ENCODE data around the gene PRKCE.

PRKCE gene

GRCh38 chr2:46098621-46099062 lies 447.2 kb downstream of the PRKCE start:
- DNase-seq = no peak

DNA sequence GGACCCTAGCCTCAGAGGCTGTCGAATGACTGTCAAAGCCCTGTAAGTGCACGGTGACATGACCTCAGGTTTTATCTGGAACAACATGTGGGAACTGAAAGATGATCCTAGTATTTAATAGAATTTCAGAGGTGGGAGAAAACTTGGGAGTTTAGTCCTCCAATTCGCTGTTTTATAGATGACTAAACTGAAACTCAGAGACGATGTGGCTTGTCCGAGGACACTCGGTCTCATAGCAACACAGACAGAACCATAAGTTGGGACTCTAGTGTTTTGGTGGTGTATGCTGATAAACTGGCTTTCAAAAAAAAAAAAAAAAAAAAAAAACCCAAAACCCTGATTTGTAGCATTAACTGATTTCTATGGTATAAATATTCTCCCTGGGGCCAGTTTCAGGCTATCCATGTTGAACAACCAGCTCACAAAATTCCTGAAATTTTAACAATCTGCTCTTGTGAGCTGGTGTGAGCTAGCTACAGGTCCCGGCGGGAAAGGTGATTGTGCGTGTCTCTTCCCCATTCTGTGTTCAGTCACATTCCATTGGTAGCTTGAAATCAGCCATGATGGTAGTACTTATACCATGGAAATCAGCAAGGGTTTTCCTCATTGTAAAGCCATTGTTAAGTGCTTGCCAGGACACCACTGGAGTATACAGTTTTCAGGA lies 450.2 kb downstream of the PRKCE start:
- DNase-seq = no peak

DNA sequence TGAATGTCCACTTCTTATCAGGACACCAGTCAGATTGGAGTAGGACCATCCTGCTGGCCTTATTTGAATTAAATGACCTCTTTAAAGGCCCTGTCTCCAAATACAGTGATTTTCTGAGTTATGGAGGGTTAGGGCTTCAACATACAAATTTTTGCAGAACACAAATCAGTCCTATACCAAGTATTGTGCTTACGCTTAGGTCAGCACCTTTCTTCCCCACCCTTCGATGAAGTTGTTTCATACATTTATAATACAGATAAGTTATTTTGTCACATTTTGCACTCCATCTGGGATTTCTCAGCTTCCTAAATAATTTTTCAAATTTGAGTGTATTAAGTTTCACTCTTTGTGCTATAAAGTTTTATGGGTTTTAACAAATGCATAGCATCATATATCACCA lies 455.2 kb downstream of the PRKCE start:
- no peak for DNase-seq

DNA sequence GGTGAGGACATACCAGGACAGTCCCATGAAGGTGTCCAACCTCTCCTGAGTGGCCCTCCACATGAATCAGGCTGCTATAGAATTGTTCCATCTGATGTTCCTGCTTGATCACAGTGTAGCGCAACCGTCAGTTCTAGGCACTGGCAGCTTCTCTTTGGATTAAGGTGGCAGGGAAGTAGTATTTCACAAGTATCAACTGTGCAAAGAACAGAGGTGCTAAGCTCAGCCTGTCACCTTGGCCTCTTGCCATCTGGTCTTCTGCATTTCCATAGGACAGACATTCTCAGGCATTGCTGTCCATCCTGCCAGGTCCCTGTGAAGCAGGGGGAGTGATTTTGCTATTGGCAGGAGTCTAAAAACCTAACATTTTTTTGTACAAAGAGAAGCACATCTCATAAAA lies 463.5 kb downstream of the PRKCE start:
- no peak for DNase-seq

GRCh38 chr2:46116150-46116549 lies 464.7 kb downstream of the PRKCE start:
- no peak for DNase-seq

GRCh38 chr2:46116553-46116991 lies 465.1 kb downstream of the PRKCE start:
- DNase-seq = no peak

DNA sequence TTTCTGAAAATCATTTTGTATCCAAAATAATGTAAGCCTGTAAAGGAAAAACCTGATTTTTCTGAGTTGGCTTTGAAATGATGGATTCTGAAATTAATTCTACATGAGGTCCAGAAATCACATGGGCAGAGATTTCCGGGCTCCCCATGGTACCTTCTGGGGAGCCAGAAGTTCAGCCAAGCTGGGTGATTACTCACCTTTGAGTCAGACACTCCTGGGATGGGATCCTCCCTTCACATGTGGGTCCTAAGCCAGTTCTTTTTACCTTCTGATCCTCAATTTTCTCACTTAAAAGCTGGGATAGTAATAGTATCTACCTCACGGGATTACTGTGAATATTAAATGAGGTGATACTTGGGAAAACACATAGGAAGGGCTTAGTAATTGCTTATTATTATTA lies 465.9 kb downstream of the PRKCE start:
- no peak for DNase-seq

GRCh38 chr2:46117994-46118393 lies 466.5 kb downstream of the PRKCE start:
- no peak for DNase-seq

DNA sequence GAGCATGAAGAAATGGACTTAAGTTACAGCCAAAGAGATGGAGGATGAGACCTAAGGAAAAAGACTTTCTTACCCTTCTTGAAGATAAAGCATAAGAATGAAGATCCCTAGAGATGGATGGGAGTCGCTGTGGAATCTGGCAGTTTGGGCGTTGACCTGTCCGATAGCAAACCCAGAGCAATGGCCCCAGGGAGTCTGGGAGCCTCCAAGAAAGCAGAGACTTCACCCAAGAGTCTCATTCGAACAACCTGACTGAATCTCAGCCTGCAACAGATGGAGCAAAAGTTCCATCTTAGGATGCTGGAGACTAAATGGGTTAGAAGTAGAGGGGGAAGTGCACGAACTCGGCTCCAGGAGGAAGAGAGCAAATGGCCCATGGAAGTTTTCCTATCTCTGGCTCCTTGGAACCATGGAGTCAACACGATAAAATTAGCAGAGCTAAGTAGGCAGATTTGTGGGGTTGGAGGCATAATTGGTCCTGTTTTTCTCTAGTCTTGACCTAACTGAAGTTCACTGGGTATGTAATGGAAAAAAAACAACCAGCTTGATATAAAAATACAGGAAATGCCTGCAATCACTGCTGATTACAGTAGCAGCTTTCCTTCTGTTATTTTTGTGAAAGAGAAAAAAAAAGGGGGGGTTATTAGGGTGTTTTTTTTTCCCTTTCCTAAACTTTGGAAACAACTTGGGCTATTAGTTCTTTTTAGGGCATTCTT lies 467.3 kb downstream of the PRKCE start:
- no peak for DNase-seq

DNA sequence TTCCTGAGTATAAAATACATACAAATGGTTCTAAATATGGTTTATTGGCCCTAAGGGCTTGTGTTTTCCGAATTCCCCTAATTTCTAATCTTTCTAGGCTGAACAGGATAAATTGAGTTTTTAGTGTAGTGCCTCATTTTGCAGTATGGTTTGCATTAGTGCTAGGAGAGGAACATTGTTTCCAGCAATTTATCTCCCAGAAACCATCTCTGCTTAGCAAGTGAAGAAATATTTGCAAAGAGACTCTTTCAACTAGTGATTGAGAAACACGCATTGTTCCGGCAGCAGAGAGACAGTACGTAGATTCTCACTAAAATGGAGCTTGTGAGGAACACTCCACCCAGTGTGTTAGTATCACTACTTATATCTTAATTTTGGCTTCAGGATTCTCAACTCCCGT lies 468.0 kb downstream of the PRKCE start:
- no peak for DNase-seq

GRCh38 chr2:46120792-46121555 lies 469.5 kb downstream of the PRKCE start:
- no peak for DNase-seq

GRCh38 chr2:46122318-46122976 lies 471.0 kb downstream of the PRKCE start:
- no peak for DNase-seq

DNA sequence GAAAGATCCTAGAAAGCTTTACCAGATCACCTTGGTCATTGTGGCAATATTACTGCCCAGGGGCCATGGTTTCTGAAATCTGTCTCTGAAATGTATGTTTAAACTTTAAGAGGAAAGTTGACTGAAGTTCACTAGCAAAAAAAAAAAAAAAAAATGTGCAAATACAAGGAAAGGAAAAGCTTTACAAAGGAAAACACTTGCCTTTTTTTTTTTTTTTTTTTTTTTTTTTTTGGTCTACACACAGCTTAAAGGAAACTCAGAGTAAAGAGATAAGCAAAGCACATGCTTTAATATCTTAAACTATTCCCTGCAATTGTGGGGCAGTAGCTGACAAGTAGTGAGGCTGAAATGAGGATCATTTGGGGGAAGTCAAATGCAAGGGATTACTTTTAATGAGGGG lies 471.5 kb downstream of the PRKCE start:
- no peak for DNase-seq

- DNase-seq = no peak
Measured at GRCh38 chr2:46125798-46126197, 474.3 kb downstream of the PRKCE start.

GRCh38 chr2:46126571-46126970 lies 475.1 kb downstream of the PRKCE start:
- no peak for DNase-seq

DNA sequence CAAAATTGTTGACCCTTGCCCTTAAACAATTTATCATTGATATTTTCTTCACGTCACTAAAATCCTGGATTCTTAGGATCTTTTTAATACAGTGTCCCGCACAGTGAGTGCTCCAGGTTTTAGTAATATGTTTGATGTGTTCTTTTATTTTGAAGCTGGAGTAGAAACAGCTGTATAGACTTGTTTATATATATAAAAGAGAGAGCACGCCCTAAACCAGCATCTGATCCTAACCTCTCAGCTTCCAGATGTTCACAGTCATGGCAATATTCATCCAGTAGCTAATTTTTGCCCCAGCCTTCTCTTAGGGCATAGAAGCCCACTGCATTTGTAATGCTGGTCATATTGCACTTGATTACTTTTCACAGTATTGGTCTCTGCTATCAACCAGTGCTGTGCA lies 475.7 kb downstream of the PRKCE start:
- no peak for DNase-seq

GRCh38 chr2:46130511-46130910 lies 479.0 kb downstream of the PRKCE start:
- no peak for DNase-seq

DNA sequence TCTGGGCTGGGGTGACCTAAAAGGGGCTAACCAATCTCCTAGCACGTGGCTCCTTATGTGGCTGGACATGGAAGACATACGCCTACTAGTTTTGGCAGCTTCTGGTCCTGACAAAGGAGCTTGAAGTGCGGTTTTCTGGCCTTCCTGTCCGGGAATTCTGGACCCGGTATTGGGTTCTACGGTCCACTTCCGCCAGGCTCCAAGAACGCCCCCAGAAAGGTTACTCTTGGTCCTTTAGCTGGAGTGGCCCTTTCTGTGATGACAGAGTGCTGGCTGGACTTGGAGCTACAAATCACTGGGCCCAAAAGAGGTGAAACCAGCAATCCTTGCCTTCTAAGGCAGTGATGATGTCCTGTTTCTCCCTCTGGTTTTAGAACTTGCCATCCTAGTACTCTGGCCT lies 481.5 kb downstream of the PRKCE start:
- no peak for DNase-seq

GRCh38 chr2:46134531-46135227 lies 483.2 kb downstream of the PRKCE start:
- no peak for DNase-seq

GRCh38 chr2:46135228-46135855 lies 483.9 kb downstream of the PRKCE start:
- no peak for DNase-seq

GRCh38 chr2:46135958-46136357 lies 484.5 kb downstream of the PRKCE start:
- no peak for DNase-seq

DNA sequence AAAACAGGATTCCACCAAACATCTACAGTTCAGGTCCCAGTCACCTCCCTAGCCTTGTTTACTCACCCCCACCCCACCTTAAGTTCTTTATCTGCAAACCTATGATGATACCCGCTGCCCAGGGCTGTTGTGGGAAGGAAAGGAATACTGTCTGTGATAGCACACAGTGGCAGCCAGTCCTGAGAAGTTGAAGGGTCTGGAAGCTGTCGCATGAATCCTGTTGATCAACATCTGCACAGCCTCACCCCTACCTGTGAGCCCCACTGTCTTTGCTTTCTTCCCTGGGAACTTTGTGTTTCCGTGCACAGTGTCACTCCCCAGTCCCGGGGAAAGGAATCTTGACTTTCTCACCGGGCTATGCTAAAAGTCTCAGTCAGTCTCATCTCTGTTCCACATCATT lies 485.0 kb downstream of the PRKCE start:
- DNase-seq = no peak

Data from RPMI8226 (cell line).